ENCODE results near the gene COL1A2.

Gene COL1A2

DNA sequence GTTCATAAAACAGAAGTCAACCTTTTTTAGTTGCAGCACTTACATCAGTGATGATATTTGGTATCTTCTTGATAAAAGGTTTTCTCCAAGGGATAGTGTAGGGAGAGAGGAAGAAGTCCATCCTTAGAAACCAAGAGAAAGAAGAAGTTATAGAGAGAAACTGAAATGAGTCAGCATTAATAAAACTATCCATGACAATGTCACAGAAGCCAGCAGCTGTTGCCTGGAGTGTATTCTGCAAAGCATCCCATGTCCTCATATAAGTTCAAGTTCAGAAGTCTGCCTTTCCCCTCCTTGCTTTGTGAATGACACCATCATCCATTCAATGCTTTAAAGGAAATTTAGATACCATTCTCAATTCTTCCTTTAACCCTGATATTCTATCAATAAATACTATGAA, 14.4 kb upstream of the COL1A2 start:
- TF ChIP-seq, protein P1, sequence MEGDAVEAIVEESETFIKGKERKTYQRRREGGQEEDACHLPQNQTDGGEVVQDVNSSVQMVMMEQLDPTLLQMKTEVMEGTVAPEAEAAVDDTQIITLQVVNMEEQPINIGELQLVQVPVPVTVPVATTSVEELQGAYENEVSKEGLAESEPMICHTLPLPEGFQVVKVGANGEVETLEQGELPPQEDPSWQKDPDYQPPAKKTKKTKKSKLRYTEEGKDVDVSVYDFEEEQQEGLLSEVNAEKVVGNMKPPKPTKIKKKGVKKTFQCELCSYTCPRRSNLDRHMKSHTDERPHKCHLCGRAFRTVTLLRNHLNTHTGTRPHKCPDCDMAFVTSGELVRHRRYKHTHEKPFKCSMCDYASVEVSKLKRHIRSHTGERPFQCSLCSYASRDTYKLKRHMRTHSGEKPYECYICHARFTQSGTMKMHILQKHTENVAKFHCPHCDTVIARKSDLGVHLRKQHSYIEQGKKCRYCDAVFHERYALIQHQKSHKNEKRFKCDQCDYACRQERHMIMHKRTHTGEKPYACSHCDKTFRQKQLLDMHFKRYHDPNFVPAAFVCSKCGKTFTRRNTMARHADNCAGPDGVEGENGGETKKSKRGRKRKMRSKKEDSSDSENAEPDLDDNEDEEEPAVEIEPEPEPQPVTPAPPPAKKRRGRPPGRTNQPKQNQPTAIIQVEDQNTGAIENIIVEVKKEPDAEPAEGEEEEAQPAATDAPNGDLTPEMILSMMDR (IDR thresholded peaks at IDR 0.05): no peak
- no peak for TF ChIP-seq ZFX (IDR thresholded peaks at IDR 0.05; ENCODE audit: borderline replicate concordance)
- H3K27ac ChIP-seq: no peak overlapping the region

DNA sequence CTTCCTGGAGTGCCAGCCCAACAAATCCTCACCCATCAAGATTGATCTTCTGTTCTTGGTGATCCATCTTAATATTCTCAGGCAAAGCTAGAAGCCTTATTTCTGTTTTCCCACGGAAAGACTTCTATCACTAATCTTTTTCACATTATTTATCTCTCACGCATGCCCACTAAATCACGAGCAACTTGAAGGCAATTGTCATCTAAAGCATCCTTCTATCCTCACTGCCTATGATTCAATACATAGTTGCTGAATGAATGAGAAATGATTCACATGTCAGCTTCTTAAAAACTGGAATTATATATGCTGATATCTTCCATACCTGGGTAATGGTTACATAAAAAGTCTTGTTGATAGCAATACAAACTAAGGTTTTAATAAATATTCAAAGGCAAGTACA, 12.6 kb upstream of the COL1A2 start:
- TF ChIP-seq, protein P1 (IDR thresholded peaks at IDR 0.05): no peak
- TF ChIP-seq ZFX (IDR thresholded peaks at IDR 0.05; ENCODE audit: borderline replicate concordance): no peak
- H3K27ac ChIP-seq: no peak overlapping the region

DNA sequence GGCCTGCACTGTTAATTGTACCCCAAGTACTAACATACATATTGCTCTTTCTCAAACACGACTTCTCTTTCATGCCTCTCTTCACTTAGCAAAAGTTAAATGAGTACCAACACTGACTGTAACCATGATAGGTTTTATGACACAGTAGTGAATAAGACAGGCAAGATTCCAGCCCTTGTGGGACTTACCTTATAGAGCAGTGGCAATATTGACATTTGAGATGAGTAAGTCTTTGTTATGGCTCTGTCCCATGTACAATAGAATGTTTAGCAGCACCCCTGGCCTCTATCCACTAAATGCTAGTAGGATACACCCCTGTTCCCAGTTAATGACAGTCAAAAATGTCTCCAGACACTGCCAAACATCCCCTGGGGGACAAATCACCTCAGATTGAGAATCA, 11.9 kb upstream of the COL1A2 start:
- no peak overlapping the region for H3K27ac ChIP-seq
- no peak for TF ChIP-seq ZFX (IDR thresholded peaks at IDR 0.05; ENCODE audit: borderline replicate concordance)
- TF ChIP-seq, protein P1 (IDR thresholded peaks at IDR 0.05): no peak

DNA sequence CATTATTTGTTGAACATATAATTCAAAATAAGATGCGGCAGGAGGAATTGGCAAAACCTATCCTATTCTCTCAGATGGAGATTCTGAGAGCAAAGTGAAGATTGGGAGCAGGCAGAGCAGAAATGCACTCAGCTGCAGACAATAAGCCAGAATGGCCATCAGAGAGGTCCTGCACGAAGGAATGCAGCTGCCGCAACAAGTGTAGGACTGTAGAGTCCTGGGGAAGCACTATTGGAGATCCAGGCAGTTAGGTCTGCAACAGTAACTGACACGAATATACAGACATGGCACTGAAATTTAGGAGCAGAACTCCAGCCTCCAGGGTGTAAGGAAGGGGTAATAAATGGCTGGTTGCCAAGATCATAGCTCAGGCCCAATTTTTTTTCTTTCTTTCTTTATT, 10.4 kb upstream of the COL1A2 start:
- TF ChIP-seq, protein P1 (IDR thresholded peaks at IDR 0.05): no peak
- no peak for TF ChIP-seq ZFX (IDR thresholded peaks at IDR 0.05; ENCODE audit: borderline replicate concordance)
- no peak overlapping the region for H3K27ac ChIP-seq

DNA sequence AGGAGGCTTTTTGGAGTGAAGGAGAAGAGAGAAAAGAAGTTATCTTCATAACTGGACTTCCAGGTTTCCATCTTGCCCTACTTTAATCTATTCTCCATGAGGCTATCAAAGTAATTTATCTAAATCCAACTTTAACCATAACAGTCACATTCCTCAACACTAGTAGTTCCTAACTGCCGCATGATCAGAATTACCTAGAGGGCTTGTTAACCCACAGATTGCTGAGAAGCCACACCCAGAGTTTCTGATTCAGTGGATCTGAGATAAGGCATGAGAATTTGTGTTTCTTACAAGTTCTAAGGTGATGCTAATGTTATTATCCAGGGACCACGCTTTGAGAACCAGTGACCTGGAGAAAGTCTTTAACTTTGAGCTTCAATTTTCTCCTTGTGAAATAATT, 8.3 kb upstream of the COL1A2 start:
- TF ChIP-seq ZFX (IDR thresholded peaks at IDR 0.05; ENCODE audit: borderline replicate concordance): no peak
- TF ChIP-seq, protein P1 (IDR thresholded peaks at IDR 0.05): no peak
- no peak overlapping the region for H3K27ac ChIP-seq

DNA sequence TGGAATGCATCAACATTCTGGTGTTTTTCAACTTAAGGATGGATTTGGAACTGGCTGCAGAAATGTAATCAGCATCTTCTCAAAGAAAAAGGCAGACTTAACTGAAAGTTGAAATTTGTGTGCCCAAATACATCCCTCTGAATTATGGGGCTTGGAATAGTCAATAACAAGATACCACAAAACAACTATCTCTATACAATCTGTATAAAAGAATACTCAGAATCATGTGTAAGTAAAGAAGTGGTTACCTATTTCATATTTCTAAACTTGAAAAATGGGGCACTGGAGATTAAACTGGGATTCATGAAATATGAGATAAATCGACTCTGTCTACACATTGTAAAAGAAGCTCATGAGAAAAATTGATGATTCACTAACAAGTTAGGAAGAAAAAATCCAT, 6.2 kb upstream of the COL1A2 start:
- no peak overlapping the region for H3K27ac ChIP-seq
- no peak for TF ChIP-seq ZFX (IDR thresholded peaks at IDR 0.05; ENCODE audit: borderline replicate concordance)
- TF ChIP-seq, protein P1 (IDR thresholded peaks at IDR 0.05): no peak

DNA sequence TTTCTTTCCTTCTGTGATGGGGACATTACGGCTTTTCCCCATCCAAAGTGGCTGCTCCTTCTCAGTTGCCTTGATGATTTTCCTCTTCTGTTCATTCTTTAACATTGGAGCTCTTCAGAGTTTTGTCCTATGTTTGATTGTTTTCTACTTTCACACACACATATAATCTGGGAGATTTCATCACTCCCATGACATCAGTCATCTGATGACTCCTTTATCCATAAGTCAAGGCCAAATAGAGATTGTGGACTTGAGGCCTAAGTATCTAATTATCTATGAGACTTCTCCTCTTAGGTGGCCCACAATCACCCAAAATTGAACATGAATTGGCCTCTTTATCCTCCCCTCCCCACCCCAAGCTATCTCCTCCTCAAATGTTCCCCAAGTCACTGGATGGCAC, 5.3 kb upstream of the COL1A2 start:
- no peak for TF ChIP-seq ZFX (IDR thresholded peaks at IDR 0.05; ENCODE audit: borderline replicate concordance)
- TF ChIP-seq, protein P1 (IDR thresholded peaks at IDR 0.05): no peak
- no peak overlapping the region for H3K27ac ChIP-seq
